GM18502 (cell line): Measurements from ENCODE around the gene HMCES.
"Not testable (repeated sequence)": the region's sequence is repeated elsewhere in the genome, so short reads cannot be mapped to it uniquely, and the experiment has no call there.

Experiments
- ATAC-seq: cut with Tn5 transposase; IDR thresholded peaks from one replicate; pipeline ENCODE4 v1.9.1; 2021; ENCODE audit warnings: mild to moderate bottlenecking; ENCODE audit not compliant: unreplicated experiment, poor library complexity

HMCES gene

DNA sequence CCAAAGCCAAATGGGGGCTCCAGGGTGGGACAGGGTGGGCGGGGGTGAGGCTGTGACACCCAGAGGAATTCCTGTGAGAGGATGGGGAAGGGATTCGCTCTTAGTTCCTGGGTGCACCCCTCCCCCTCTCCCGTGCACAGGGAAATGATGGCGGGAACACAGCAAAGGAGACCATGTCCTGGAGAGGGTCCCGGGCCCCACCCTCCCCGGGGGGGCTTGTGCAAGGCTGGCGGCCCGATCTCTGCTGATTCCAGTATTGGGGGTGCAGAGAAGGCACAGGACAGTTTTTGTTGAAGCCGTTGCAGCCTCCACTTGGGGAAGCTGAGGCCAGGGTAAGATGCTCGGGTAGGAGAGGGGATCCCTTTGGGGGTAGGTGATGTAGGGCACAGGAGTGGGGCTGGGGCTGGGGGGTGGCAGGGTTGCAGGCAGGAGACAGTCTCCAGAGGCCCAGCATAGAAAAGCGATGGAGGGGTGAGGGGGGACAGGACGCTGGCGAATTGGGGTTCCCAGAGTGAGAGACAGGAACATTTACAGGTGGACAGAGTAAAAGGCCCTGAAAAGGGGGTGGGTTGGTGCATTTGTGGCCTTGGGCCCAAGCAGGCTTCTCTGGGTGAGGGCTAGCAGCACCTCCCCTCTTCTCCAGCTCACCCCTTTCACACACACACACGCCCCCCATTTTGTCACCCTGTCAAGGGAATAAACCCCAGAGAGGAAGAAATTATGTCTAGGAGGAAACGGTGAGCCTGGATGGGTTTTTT, 38.5 kb downstream of the HMCES start:
- no peak for ATAC-seq

DNA sequence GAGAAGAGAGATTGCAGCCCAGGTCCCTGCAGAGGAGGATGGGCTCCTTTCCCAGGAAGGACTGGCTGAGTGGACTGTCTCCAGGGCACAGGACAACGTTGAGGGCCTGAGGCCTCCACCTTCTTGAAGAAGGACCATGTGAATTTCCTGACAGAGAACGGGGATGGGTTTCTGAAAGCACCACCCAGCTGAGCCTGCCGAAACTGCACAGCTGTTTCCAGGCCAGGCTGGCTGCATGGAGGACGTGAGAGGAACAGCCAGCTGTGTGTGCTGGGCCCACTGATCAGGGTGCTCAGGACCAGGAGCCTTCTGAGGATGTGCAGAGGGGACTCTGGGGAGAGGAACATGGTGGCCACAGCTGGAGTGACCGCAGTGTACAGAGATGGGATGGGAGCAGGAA, 39.2 kb downstream of the HMCES start:
- no peak for ATAC-seq

DNA sequence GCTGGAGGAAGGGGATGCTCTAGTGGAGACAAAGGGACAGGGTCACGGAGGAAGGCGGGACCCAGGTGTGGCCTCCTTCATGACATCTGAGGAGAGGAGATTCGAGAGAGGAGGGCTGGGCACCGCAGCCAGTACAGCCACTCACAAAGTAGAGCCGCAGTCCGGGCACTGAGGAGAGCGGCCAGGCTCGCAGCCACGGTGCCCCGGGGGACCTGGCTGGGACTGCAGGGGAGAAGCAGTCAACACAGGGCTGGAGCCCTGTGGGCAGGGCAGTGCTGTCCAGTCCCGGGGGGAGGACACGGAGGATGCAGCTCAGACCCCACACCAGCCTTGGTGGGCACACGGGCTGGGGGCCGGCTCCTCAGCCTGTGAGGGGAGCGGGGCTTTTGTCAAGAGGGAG, 40.3 kb downstream of the HMCES start:
- ATAC-seq = no peak

DNA sequence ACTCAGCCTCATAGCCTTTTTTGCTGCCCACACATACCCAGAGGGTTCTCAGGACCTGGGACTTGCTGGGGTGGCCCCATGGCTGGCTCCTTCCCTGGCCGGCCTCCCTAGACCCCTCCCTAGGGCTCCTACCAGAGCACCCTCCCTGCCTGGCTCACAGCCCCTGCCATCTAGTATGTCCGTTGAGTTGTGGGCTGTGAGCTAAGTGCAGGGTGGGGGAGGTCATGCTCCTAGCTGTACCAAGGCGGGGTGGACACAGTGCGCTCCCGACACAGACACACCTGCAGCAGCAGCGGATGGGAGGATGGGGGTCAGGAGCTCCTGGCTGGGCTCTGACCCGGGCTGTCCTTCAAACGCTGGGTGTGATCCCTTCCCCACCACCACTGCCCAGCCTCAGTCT, 41.6 kb downstream of the HMCES start:
- ATAC-seq = no peak

DNA sequence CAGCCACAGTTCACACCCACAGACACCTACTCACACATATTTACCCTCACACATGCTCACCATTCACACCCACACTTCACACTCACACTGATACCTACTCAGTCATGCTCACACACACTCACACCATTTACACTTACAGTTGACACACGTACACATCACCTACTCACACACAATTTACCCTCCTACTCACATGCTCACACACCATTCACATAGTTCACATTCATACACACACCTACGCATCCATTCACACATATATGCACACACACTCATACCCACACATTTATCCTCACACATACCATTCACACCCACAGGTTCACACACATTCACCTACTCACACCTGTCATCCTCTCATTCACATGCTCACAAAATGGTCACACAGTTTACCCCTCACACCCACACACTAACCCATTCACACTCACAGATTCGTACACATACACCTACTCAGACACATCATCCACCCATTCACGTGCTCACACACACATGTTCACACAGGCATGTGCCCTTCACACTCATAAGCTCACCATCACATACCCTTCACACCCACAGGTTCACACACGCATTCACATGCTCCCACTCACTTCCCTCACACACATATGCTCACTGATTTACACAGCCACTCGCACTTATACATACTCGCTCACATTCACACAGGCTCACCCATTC, 42.3 kb downstream of the HMCES start:
- ATAC-seq = no peak

DNA sequence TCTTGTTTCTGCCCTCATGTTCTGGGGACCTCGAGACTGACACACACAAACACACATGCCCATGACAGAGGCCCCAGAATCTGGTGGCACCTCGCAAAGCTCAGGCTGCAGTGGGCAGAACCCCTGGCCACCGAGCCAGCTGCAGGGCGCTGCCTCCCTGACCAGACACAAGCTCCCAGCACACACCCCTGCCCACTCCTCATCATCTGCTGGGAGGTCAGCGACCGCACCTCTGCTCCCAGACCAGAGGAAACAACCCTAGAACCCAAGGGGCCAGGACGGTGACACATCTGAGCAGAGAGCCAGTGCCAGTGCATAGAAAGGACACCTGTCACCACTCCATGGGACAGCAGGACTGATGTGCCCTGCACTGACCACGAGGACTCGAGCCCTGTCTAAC, 43.2 kb downstream of the HMCES start:
- ATAC-seq = no peak

DNA sequence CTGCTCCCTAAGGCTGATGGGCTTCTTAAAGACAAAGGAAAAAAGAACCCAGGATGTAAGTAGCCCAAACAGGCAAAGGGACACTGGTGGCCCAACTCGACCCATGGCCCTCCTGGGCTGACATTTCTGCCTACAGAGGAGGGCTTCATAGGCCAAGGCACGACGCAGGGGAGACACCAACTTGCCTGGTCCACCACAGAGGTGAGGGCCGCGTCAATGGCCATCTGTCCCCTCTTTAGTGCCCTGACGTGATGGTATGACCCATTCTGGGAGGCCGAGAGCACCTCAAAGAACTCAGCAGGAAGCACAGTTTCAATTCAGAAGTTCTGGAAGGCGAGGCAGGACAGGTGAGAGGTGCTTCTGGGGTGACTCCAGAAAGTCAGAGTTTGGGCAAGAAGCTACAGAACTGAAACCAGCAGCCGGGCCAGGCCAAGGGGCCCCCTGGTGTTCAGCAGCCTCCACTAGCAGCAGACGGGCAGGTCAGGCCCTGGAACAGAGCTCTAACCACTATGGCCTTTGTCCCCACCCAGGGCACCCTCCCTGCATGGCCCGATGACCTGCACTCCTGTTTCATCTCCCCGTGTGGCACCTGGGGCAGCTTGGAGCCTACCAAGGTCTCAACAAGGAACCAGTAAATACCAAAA, 45.1 kb downstream of the HMCES start:
- ATAC-seq = no peak

DNA sequence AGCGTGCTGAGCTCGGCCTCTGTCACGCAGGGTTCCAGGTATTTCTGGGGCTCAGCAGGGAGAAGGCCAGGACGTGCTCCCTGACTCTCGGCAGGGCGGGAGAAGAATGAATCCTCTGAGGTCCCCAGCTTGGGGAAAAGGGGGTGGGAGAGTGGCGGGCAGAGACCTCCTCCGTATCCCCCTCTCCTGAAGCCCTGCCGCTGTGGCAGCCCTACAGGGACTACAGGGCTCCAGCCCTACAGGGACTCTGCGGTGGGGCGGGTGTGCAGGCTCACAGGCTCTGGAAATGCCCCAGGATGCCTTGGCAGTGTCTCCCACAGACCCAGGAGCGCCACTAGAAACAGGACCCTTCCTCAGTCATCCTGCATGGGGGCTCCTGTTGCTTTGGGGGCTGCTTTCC, 46.2 kb downstream of the HMCES start:
- no peak for ATAC-seq

DNA sequence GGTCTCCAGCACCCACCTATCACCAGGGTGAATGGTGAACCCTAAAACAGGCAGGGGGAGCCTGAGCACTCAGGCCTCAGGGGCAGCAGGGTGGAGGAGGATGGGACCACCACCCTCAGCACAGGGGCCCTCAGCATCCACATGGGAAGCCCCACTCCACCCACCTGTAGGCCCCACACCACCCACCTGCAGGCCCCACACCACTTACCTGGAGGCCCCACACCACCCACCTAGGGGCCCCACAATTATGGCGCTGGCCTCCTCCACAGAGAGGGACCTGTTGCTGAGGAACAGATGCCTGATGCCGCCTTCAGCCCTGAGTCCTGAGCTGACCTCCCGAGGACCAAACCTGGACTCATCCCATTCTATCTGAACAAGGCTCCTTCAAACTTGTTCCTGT, 46.7 kb downstream of the HMCES start:
- no peak for ATAC-seq

DNA sequence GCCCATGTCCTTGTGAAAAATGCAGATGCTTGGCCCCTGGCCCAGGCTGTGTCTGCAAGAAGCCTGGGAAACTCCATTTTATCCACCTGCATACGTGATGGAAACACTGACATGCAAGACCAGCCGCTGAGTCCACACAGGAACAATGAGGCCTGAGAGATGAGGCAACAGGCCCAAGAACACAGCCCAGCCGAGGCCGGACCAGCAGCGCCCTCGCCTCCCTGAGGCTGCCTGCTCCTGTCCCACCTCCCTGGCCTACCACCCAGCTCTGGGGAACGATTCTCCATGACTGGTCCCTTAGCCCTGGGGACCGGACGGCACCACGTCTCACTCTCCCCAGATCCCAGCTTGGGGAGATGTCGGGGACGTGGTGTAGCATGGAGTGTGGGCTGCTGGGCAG, 47.5 kb downstream of the HMCES start:
- ATAC-seq = no peak

DNA sequence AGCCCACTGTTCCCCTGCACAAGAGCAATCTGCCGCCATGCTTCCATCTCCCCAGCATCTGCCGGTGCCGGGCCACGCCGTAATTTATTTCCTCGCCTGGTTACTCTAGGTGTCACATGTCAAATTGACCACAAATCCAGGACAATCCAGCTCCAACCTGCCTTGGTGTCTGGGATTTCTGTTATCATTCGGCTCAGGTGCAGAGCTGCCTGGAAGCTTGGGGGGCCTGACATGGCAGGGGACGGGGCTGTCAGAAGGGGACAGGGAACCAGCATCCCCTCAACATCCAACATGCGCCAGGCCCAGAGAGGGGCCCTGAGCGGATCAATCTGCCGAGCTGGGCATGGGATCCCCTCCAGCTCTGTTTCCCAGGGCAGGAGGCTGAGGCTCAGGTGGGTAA, 47.9 kb downstream of the HMCES start:
- ATAC-seq = no peak

DNA sequence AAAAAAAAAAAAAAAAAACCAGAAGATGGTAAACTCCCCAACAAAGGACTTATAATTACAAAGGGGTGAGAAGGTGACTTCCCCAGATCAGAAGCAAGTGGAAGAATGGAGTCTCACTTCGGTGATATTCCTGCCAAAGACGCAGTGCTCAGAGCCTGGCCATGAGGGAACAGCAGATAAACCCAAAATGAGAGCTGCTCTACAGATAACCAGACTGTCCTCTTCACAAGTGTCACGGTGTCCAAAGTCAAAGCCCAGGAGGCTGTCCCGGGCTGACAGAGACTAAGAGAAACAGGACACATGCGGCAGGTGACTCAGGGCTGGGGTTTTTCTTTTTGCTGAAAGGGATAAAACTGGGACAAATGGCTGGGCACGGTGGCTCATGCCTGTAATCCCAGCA, 48.8 kb downstream of the HMCES start:
- no peak for ATAC-seq

DNA sequence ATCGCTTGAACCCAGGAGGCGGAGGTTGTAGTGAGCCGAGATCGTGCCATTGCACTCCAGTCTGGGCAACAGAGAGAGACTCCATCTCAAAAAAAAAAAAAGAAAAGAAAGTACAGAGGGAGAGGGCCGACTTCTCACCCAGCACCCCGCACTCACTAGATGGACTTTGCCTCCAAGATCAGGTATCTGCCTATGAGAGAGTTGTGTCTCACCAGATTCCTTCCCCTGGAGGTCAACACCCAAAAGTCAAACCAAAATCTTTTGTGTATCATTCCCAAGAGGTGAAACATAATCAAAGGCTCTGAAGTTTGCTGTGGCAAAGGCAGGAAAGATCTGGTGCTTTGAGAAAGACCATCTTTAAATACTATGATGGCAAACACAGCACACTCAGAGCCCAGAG, 51.2 kb downstream of the HMCES start:
- ATAC-seq = no peak

DNA sequence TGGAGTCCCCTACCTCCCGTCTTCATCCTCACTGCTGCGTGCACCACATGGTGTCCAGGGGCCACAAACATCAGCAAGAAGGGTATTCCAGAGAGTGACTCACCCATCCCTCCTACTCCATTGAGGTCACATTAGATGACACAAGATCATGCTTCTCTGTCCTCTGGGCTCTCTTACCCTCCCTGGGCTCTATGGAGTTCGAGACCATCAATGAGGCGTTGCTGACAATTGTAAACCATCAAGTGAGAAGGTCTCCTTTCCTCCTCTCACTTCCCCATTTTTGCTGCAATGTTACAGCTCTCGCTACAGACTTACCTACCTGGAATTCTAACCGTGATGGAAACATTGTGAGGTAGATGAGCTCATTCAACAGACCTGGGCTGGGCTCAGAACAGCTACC, 51.7 kb downstream of the HMCES start:
- no peak for ATAC-seq

DNA sequence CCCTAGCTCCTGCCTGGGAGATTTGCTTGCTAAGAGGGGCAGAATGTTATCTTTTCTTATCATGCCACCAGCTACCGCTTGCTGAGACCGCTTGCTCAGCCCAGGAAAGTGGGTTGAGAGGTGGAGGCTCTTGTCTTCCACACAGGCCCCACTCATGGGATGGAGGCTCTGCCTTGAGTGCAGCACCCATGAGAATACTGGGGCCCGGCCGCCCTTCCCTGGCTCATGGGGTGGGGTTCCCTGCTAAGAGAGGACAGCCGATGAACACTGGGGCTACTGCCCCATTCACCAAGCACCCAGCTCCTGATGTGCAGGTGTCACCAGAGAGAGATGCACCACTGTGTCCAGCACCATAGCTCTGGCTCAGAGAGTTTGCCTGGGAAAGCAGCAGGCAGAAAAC, 55.2 kb downstream of the HMCES start:
- ATAC-seq = no peak

DNA sequence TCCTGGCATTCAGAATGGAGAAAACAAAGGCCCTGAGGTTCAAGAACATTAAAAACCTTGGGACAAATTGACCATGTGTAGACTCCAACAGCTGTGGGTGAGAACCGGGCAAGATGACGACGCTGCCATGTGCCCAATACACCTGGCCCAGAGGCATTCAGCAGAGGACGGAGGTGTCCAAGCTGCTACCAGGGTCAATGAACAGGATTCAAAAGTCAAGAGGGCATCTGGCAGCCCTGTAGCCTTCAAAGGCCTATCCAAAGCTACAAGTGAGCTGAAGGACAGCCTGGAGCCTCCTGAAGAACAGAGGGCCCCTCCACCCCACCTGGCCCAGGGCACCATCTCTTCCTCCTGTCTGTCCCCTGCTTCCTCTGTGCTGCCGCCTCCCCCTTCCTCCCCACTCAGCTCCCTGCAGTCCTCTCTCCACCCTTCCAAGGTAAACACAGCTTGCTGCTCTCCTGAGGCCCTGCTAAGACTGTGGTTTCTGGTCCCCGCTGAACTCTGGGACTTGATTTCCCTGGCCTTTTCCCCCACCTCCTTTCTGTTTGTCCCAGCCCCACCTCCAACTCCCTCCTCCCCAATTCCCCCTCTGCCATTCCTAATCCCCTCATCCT, 57.5 kb downstream of the HMCES start:
- ATAC-seq = no peak

DNA sequence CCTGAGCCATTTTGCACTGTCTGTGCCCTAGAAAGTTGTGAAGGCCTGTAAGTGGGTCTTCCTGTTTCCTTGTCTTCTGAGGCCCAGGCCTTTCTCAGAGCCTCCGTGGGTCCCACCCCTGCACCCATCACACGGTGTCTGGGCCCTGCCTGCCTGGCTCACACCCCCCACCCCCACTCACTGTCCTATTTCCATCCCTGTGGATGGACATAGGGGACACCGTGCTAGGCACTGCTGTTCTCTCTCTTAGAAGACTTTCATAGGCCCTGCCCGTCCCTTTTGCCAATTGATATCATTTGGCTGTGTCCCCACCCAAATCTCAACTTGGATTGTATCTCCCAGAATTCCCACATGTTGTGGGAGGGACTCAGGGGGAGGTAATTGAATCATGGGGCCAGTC, 59.0 kb downstream of the HMCES start:
- ATAC-seq = not testable (repeated sequence)

DNA sequence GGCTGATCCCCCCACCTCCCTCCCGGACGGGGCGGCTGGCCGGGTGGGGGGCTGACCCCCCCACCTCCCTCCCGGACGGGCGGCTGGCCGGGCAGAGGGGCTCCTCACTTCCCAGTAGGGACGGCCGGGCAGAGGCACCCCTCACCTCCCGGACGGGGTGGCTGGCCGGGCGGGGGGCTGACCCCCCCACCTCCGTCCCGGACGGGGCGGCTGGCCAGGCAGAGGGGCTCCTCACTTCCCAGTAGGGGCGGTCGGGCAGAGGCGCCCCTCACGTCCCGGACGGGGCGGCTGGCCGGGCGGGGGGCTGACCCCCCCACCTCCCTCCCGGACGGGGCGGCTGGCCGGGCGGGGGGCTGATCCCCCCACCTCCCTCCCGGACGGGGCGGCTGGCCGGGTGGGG, 60.5 kb downstream of the HMCES start:
- ATAC-seq = not testable (repeated sequence)

DNA sequence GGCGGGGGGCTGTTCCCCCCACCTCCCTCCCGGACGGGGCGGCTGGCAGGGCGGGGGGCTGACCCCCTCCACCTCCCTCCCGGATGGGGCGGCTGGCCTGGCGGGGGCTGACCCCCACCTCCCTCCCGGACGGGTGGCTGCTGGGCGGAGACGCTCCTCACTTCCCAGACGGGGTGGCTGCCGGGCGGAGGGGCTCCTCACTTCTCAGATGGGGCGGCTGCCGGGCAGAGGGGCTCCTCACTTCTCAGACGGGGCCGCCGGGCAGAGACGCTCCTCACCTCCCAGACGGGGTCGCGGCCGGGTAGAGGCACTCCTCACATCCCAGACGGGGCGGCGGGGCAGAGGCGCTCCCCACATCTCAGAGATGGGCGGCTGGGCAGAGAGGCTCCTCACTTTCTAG, 61.2 kb downstream of the HMCES start:
- ATAC-seq = not testable (repeated sequence)

DNA sequence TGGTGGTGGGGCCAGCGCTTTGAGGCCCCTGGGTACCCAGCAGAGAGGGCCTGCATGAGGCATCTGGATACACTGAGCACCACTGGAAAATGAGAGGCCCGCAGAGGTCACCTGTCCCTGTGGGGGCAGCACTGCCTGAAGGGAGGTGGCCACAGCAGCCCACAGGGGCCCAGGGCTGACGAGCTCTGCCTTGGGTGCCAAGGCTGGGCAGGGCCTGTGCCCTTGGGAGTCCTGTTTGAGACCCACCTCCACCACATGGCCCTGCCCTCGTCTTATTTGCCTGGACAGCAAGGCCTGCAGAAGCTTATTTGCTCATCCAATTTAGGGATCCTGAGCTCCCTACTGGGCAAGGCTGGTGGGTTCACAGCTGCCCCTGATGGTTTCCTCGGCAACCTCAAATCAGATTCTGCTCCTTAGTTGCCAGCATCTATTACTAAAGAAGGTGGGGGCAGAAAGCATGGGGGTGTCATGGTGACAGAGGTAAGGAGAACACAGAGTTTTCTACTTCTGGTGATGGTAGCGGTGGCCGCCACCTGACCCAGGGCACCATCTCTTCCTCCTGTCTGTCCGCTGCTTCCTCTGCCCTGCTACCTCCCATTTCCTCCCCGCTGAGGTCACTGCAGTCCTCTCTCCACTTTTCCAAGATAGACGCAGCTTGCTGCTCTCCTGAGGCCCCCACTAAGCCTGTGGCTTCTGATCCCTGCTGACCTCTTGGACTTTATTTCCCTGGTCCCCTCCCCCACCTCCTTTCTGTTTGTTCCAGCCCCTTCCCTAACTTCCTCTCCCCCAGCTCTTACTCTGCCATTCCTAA, 62.9 kb downstream of the HMCES start:
- no peak for ATAC-seq
